ENCODE measurements around the gene DCAF12. TPM values are rescaled to one million over a fixed set of nuclear protein-coding genes. Genes with fewer than 3 reads are reported as not detected.
"Not testable (repeated sequence)": the region's sequence is repeated elsewhere in the genome, so short reads cannot be mapped to it uniquely, and the experiment has no call there.

Gene DCAF12
- total and polyA plus RNA-seq, 2 donors: 17.9 to 18.6 TPM

- WGBS: 98% methylated on average over 2 of the region's 2 CpGs
- no peak overlapping the region for H3K27ac ChIP-seq (ENCODE audit: low read depth in 1 of 2, low read length in 1 of 2)
- no peaks in the 10 kb centered on the region for H3K4me1 ChIP-seq (ENCODE audit: control insufficient read depth in 2 of 2, insufficient read depth in 2 of 2, low read length in 2 of 2)
- no peaks in the 10 kb centered on the region for H3K9me3 ChIP-seq (ENCODE audit: control insufficient read depth in 2 of 2, insufficient read depth in 1 of 2, low read length in 1 of 2)
- DNase-seq (ENCODE audit: low read depth in 6 of 9, low spot score in 9 of 9): no peak
- H3K27me3 ChIP-seq (ENCODE audit: control insufficient read depth in 2 of 2, insufficient read depth in 1 of 2, low read length in 1 of 2): no peaks in the 10 kb centered on the region
- H3K36me3 ChIP-seq (ENCODE audit: control insufficient read depth in 2 of 2, insufficient read depth in 2 of 2, low read length in 1 of 2): no peaks in the 10 kb centered on the region
- no peak overlapping the region for H3K4me3 ChIP-seq (ENCODE audit: low read length in 2 of 2)
Measured at GRCh38 chr9:34157898-34158297, 31.4 kb upstream of the DCAF12 start.

GRCh38 chr9:34157318-34157717 is 30.8 kb upstream of the DCAF12 start:
- Histone ChIP-seq H3K36me3 (ENCODE audit: control insufficient read depth in 2 of 2, insufficient read depth in 2 of 2, low read length in 1 of 2) (no peaks in the 10 kb centered on the region), H3K27ac (ENCODE audit: low read depth in 1 of 2, low read length in 1 of 2) (no peak overlapping the region), H3K27me3 (ENCODE audit: control insufficient read depth in 2 of 2, insufficient read depth in 1 of 2, low read length in 1 of 2) (no peaks in the 10 kb centered on the region), H3K4me3 (ENCODE audit: low read length in 2 of 2) (no peak overlapping the region), H3K9me3 (ENCODE audit: control insufficient read depth in 2 of 2, insufficient read depth in 1 of 2, low read length in 1 of 2) (no peaks in the 10 kb centered on the region), H3K4me1 (ENCODE audit: control insufficient read depth in 2 of 2, insufficient read depth in 2 of 2, low read length in 2 of 2) (no peaks in the 10 kb centered on the region)
- DNase-seq (ENCODE audit: low read depth in 6 of 9, low spot score in 9 of 9): no peak

- DNase-seq (ENCODE audit: low read depth in 6 of 9, low spot score in 9 of 9): no peak
- H3K9me3 ChIP-seq (ENCODE audit: control insufficient read depth in 2 of 2, insufficient read depth in 1 of 2, low read length in 1 of 2): no peaks in the 10 kb centered on the region
- no peaks in the 10 kb centered on the region for H3K4me1 ChIP-seq (ENCODE audit: control insufficient read depth in 2 of 2, insufficient read depth in 2 of 2, low read length in 2 of 2)
- no peaks in the 10 kb centered on the region for H3K36me3 ChIP-seq (ENCODE audit: control insufficient read depth in 2 of 2, insufficient read depth in 2 of 2, low read length in 1 of 2)
- H3K4me3 ChIP-seq (ENCODE audit: low read length in 2 of 2): no peak overlapping the region
- no peak overlapping the region for H3K27ac ChIP-seq (ENCODE audit: low read depth in 1 of 2, low read length in 1 of 2)
- H3K27me3 ChIP-seq (ENCODE audit: control insufficient read depth in 2 of 2, insufficient read depth in 1 of 2, low read length in 1 of 2): no peaks in the 10 kb centered on the region
- WGBS: 88% methylated on average over 1 of the region's 1 CpG
Measured at GRCh38 chr9:34154057-34154456, 27.6 kb upstream of the DCAF12 start.

- DNase-seq (ENCODE audit: low read depth in 6 of 9, low spot score in 9 of 9): no peak
- Histone ChIP-seq H3K27me3 (ENCODE audit: control insufficient read depth in 2 of 2, insufficient read depth in 1 of 2, low read length in 1 of 2) (no peaks in the 10 kb centered on the region), H3K36me3 (ENCODE audit: control insufficient read depth in 2 of 2, insufficient read depth in 2 of 2, low read length in 1 of 2) (no peaks in the 10 kb centered on the region), H3K4me1 (ENCODE audit: control insufficient read depth in 2 of 2, insufficient read depth in 2 of 2, low read length in 2 of 2) (no peaks in the 10 kb centered on the region), H3K9me3 (ENCODE audit: control insufficient read depth in 2 of 2, insufficient read depth in 1 of 2, low read length in 1 of 2) (no peaks in the 10 kb centered on the region), H3K27ac (ENCODE audit: low read depth in 1 of 2, low read length in 1 of 2) (no peak overlapping the region), H3K4me3 (ENCODE audit: low read length in 2 of 2) (no peak overlapping the region)
- WGBS: 97% methylated on average over 4 of the region's 4 CpGs
Measured at GRCh38 chr9:34151398-34151797, 24.9 kb upstream of the DCAF12 start.

- no peak overlapping the region for H3K27ac ChIP-seq (ENCODE audit: low read depth in 1 of 2, low read length in 1 of 2)
- no peaks in the 10 kb centered on the region for H3K27me3 ChIP-seq (ENCODE audit: control insufficient read depth in 2 of 2, insufficient read depth in 1 of 2, low read length in 1 of 2)
- DNase-seq (ENCODE audit: low read depth in 6 of 9, low spot score in 9 of 9): no peak
- no peak overlapping the region for H3K4me3 ChIP-seq (ENCODE audit: low read length in 2 of 2)
- H3K4me1 ChIP-seq (ENCODE audit: control insufficient read depth in 2 of 2, insufficient read depth in 2 of 2, low read length in 2 of 2): no peaks in the 10 kb centered on the region
- no peaks in the 10 kb centered on the region for H3K36me3 ChIP-seq (ENCODE audit: control insufficient read depth in 2 of 2, insufficient read depth in 2 of 2, low read length in 1 of 2)
- no peaks in the 10 kb centered on the region for H3K9me3 ChIP-seq (ENCODE audit: control insufficient read depth in 2 of 2, insufficient read depth in 1 of 2, low read length in 1 of 2)
- 93% methylated on average over 3 of the region's 3 CpGs for whole genome bisulfite sequencing
Measured at GRCh38 chr9:34145165-34145564, 18.7 kb upstream of the DCAF12 start.

GRCh38 chr9:34143116-34143515 is 16.6 kb upstream of the DCAF12 start:
- no peaks in the 10 kb centered on the region for H3K4me1 ChIP-seq (ENCODE audit: control insufficient read depth in 2 of 2, insufficient read depth in 2 of 2, low read length in 2 of 2)
- no peaks in the 10 kb centered on the region for H3K9me3 ChIP-seq (ENCODE audit: control insufficient read depth in 2 of 2, insufficient read depth in 1 of 2, low read length in 1 of 2)
- H3K27ac ChIP-seq (ENCODE audit: low read depth in 1 of 2, low read length in 1 of 2): no peak overlapping the region
- H3K27me3 ChIP-seq (ENCODE audit: control insufficient read depth in 2 of 2, insufficient read depth in 1 of 2, low read length in 1 of 2): no peaks in the 10 kb centered on the region
- no peak overlapping the region for H3K4me3 ChIP-seq (ENCODE audit: low read length in 2 of 2)
- WGBS: 80% methylated on average over 2 of the region's 2 CpGs
- no peaks in the 10 kb centered on the region for H3K36me3 ChIP-seq (ENCODE audit: control insufficient read depth in 2 of 2, insufficient read depth in 2 of 2, low read length in 1 of 2)
- DNase-seq (ENCODE audit: low read depth in 6 of 9, low spot score in 9 of 9): no peak

- no peak for DNase-seq (ENCODE audit: low read depth in 6 of 9, low spot score in 9 of 9)
- Histone ChIP-seq H3K27me3 (ENCODE audit: control insufficient read depth in 2 of 2, insufficient read depth in 1 of 2, low read length in 1 of 2) (no peaks in the 10 kb centered on the region), H3K4me3 (ENCODE audit: low read length in 2 of 2) (no peak overlapping the region), H3K27ac (ENCODE audit: low read depth in 1 of 2, low read length in 1 of 2) (no peak overlapping the region), H3K4me1 (ENCODE audit: control insufficient read depth in 2 of 2, insufficient read depth in 2 of 2, low read length in 2 of 2) (no peaks in the 10 kb centered on the region), H3K36me3 (ENCODE audit: control insufficient read depth in 2 of 2, insufficient read depth in 2 of 2, low read length in 1 of 2) (no peaks in the 10 kb centered on the region), H3K9me3 (ENCODE audit: control insufficient read depth in 2 of 2, insufficient read depth in 1 of 2, low read length in 1 of 2) (no peaks in the 10 kb centered on the region)
- WGBS: 97% methylated on average over 2 of the region's 2 CpGs
Measured at GRCh38 chr9:34140853-34141252, 14.4 kb upstream of the DCAF12 start.

- Histone ChIP-seq H3K9me3 (ENCODE audit: control insufficient read depth in 2 of 2, insufficient read depth in 1 of 2, low read length in 1 of 2) (no peaks in the 10 kb centered on the region), H3K27me3 (ENCODE audit: control insufficient read depth in 2 of 2, insufficient read depth in 1 of 2, low read length in 1 of 2) (no peaks in the 10 kb centered on the region), H3K4me3 (ENCODE audit: low read length in 2 of 2) (no peak overlapping the region), H3K27ac (ENCODE audit: low read depth in 1 of 2, low read length in 1 of 2) (no peak overlapping the region), H3K4me1 (ENCODE audit: control insufficient read depth in 2 of 2, insufficient read depth in 2 of 2, low read length in 2 of 2) (no peaks in the 10 kb centered on the region), H3K36me3 (ENCODE audit: control insufficient read depth in 2 of 2, insufficient read depth in 2 of 2, low read length in 1 of 2) (no peaks in the 10 kb centered on the region)
- WGBS: 91% methylated on average over 5 of the region's 5 CpGs
- DNase-seq (ENCODE audit: low read depth in 6 of 9, low spot score in 9 of 9): no peak
Measured at GRCh38 chr9:34139477-34140146, 13.1 kb upstream of the DCAF12 start.

GRCh38 chr9:34138644-34139043 is 12.1 kb upstream of the DCAF12 start:
- H3K27ac ChIP-seq (ENCODE audit: low read depth in 1 of 2, low read length in 1 of 2): not testable (repeated sequence)
- 50% methylated on average over 1 of the region's 1 CpG for WGBS

GRCh38 chr9:34134521-34134920 is 8.0 kb upstream of the DCAF12 start:
- 97% methylated on average over 30 of the region's 30 CpGs for WGBS
- DNase-seq (ENCODE audit: low read depth in 6 of 9, low spot score in 9 of 9): no peak
- H3K36me3 ChIP-seq (ENCODE audit: control insufficient read depth in 2 of 2, insufficient read depth in 2 of 2, low read length in 1 of 2): no peaks in the 10 kb centered on the region
- H3K4me3 ChIP-seq (ENCODE audit: low read length in 2 of 2): no peak overlapping the region
- H3K27me3 ChIP-seq (ENCODE audit: control insufficient read depth in 2 of 2, insufficient read depth in 1 of 2, low read length in 1 of 2): no peaks in the 10 kb centered on the region
- no peaks in the 10 kb centered on the region for H3K9me3 ChIP-seq (ENCODE audit: control insufficient read depth in 2 of 2, insufficient read depth in 1 of 2, low read length in 1 of 2)
- no peaks in the 10 kb centered on the region for H3K4me1 ChIP-seq (ENCODE audit: control insufficient read depth in 2 of 2, insufficient read depth in 2 of 2, low read length in 2 of 2)
- no peak overlapping the region for H3K27ac ChIP-seq (ENCODE audit: low read depth in 1 of 2, low read length in 1 of 2)

More at GRCh38 chr9:34138644-34139043, 12.1 kb upstream of the DCAF12 start:
- H3K36me3 ChIP-seq (ENCODE audit: control insufficient read depth in 2 of 2, insufficient read depth in 2 of 2, low read length in 1 of 2); H3K9me3 ChIP-seq (ENCODE audit: control insufficient read depth in 2 of 2, insufficient read depth in 1 of 2, low read length in 1 of 2); H3K27me3 ChIP-seq (ENCODE audit: control insufficient read depth in 2 of 2, insufficient read depth in 1 of 2, low read length in 1 of 2); H3K4me3 ChIP-seq (ENCODE audit: low read length in 2 of 2); H3K4me1 ChIP-seq (ENCODE audit: control insufficient read depth in 2 of 2, insufficient read depth in 2 of 2, low read length in 2 of 2): not testable (repeated sequence)
- peak in 1 of 9 donors; percentile 38 for DNase-seq (ENCODE audit: low read depth in 6 of 9, low spot score in 9 of 9)
